Neural cell (in vitro differentiated cells): ENCODE data around the gene BLOC1S1.

Experiments used
- CTCF ChIP-seq: fragments of 450-650 bp; IDR thresholded peaks from 2 replicates; pipeline ENCODE4 v1.5.1; 2014; ENCODE audit warnings: antibody characterized with exemption, mild to moderate bottlenecking, moderate library complexity; ENCODE audit not compliant: poor library complexity, severe bottlenecking
- EZH2 ChIP-seq: fragments of 200-600, 300-800 bp; shearing (Covaris generic), sonication (generic); IDR thresholded peaks from 2 replicates; pipeline ENCODE4 v1.6.1; 2014; ENCODE audit warnings: antibody characterized with exemption, low read length, borderline replicate concordance, mild to moderate bottlenecking; ENCODE audit not compliant: insufficient read depth, poor library complexity, severe bottlenecking
- POLR2AphosphoS5 ChIP-seq: IDR thresholded peaks from 2 replicates; pipeline ENCODE4 v1.6.1; 2012
- RAD21 ChIP-seq: fragments of 450-650 bp; conservative IDR thresholded peaks from 2 replicates; pipeline ENCODE4 v1.6.1; 2014; ENCODE audit warnings: antibody characterized with exemption, mild to moderate bottlenecking, moderate library complexity
- TAF1 ChIP-seq: IDR thresholded peaks from 2 replicates; pipeline ENCODE4 v1.6.1; 2012; ENCODE audit warnings: low read depth

- no peak for TF ChIP-seq CTCF
- TF ChIP-seq EZH2, result no peak
- no peak for TF ChIP-seq RAD21
- TF ChIP-seq TAF1, result peak; percentile 80
- TF ChIP-seq POLR2AphosphoS5, result no peak
Observed at GRCh38 chr12:55728939-55729818, 13.3 kb downstream of the BLOC1S1 start, which contains the start of gene CD63.
